ENCODE data around the gene RPS3. TPM values are rescaled to one million over a fixed set of nuclear protein-coding genes. Genes with fewer than 3 reads are reported as not detected.

RPS3 gene
- total and polyA plus RNA-seq, 2 of the 13 experiments (the other 11 are each of a cell fraction or from before 2014, with no cell fraction given), result 2,143 to 3,616 TPM

- Histone ChIP-seq H2AFZ (ENCODE audit: low read length) (no peak overlapping the region), H3K27ac (ENCODE audit: extremely low read length, insufficient read depth, low read length) (no peak overlapping the region), H3K36me3 (replicated peaks in 1 of 2; ENCODE audit: control insufficient read depth in 1 of 2, insufficient read depth in 2 of 2, low read length in 2 of 2) (no peaks in the 10 kb centered on the region), H3K4me3 (replicated peaks in 1 of 3; ENCODE audit: insufficient read depth in 1 of 3, low read depth in 2 of 3, low read length in 3 of 3) (peak overlapping the region in 1 of 3 experiments; percentile 31; a peak in 1 of 6 replicates), H3K4me2 (ENCODE audit: low read depth, low read length) (peak overlapping the region; percentile 58), H3K27me3 (ENCODE audit: control insufficient read depth in 1 of 2, insufficient read depth in 2 of 2, low read length in 2 of 2) (peaks cover 4% of the 10 kb centered on the region in 2 experiments; a peak in 4 of 5 replicates), H4K20me1 (ENCODE audit: insufficient read depth, low read length) (no peaks in the 10 kb centered on the region), H3K79me2 (ENCODE audit: insufficient read depth, low read length) (no peaks in the 10 kb centered on the region), H3K9ac (ENCODE audit: insufficient read depth, low read depth, low read length) (0 out of 2 replicates have a peak overlapping the region, but pooled peaks have one; percentile 6), H3K4me1 (ENCODE audit: insufficient read depth, low read length) (peaks cover 53% of the 10 kb centered on the region), H3K9me3 (ENCODE audit: low read length) (no peaks in the 10 kb centered on the region)
- WGBS (ENCODE audit: low lambda C conversion rate), result 25% methylated on average over 6 of the region's 7 CpGs
- POLR2A ChIA-PET, result interaction anchor here (0.9 to 1.2 kb wide), 4 partner anchors 9 to 40 kb away, joined by 3 to 8 read pairs (median 4); no protein-coding TSS in a partner anchor
- no TSS peak for BruUV-seq (replicated peaks)
- ATAC-seq (peak; percentile 79), FAIRE-seq (no peak), DNase-seq (ENCODE audit: low spot score) (peak; percentile 60)
- in situ Hi-C loops (cut with HindIII; ENCODE audit: extremely low pct_ligation_motif_present, low pct_unique_long_range_greater_than_20kb) (loop anchor here (5.0 kb wide), 2 partner anchors 54 to 99 kb away; no protein-coding TSS in a partner anchor), intact Hi-C loops (cut with micrococcal nuclease; ENCODE audit: unreplicated experiment) (loop anchor here (2.0 to 5.0 kb wide), 2 partner anchors 28 to 39 kb away; no protein-coding TSS in a partner anchor)
- CTCF ChIA-PET (ENCODE audit: low intra/inter-chr PET ratio, low total read pairs), result no interaction called here
- TF ChIP-seq NFYB (CRISPR knock-in tag; IDR thresholded peaks at IDR 0.05) (no peak), FOXK2 (IDR thresholded peaks at IDR 0.05) (no peak), SRF (IDR thresholded peaks at IDR 0.05; ENCODE audit: low read depth, low read length) (no peak), PRDM10 (CRISPR knock-in tag; IDR thresholded peaks at IDR 0.05; ENCODE audit: low read depth) (no peak), ARNT2 (CRISPR knock-in tag; IDR thresholded peaks at IDR 0.05; ENCODE audit: low read depth) (no peak), PAWR (CRISPR knock-in tag; IDR thresholded peaks at IDR 0.05; ENCODE audit: borderline replicate concordance) (no peak), SP4 (CRISPR knock-in tag; IDR thresholded peaks at IDR 0.05) (0 out of 2 replicates have a peak, but pooled peaks have one; percentile 16), ZNF549 (CRISPR knock-in tag; IDR thresholded peaks at IDR 0.05) (no peak), KDM5A (IDR thresholded peaks at IDR 0.05; ENCODE audit: borderline replicate concordance, low read length) (no peak), ZFP90 (CRISPR knock-in tag; IDR thresholded peaks at IDR 0.05; ENCODE audit: borderline replicate concordance) (no peak), ZNF841 (CRISPR knock-in tag; IDR thresholded peaks at IDR 0.05; ENCODE audit: borderline replicate concordance) (no peak), ZFP36L1 (CRISPR knock-in tag; IDR thresholded peaks at IDR 0.05) (no peak), ZNF382 (CRISPR knock-in tag; IDR thresholded peaks at IDR 0.05; ENCODE audit: borderline replicate concordance) (no peak), ZNF615 (CRISPR knock-in tag; IDR thresholded peaks at IDR 0.05; ENCODE audit: borderline replicate concordance) (no peak), ZFAT (CRISPR knock-in tag; conservative IDR thresholded peaks at IDR 0.05) (no peak)
- TF ChIP-seq, protein P1, sequence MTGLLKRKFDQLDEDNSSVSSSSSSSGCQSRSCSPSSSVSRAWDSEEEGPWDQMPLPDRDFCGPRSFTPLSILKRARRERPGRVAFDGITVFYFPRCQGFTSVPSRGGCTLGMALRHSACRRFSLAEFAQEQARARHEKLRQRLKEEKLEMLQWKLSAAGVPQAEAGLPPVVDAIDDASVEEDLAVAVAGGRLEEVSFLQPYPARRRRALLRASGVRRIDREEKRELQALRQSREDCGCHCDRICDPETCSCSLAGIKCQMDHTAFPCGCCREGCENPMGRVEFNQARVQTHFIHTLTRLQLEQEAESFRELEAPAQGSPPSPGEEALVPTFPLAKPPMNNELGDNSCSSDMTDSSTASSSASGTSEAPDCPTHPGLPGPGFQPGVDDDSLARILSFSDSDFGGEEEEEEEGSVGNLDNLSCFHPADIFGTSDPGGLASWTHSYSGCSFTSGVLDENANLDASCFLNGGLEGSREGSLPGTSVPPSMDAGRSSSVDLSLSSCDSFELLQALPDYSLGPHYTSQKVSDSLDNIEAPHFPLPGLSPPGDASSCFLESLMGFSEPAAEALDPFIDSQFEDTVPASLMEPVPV (CRISPR knock-in tag; IDR thresholded peaks at IDR 0.05), result no peak
- TF ChIP-seq, protein P2, sequence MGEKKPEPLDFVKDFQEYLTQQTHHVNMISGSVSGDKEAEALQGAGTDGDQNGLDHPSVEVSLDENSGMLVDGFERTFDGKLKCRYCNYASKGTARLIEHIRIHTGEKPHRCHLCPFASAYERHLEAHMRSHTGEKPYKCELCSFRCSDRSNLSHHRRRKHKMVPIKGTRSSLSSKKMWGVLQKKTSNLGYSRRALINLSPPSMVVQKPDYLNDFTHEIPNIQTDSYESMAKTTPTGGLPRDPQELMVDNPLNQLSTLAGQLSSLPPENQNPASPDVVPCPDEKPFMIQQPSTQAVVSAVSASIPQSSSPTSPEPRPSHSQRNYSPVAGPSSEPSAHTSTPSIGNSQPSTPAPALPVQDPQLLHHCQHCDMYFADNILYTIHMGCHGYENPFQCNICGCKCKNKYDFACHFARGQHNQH (CRISPR knock-in tag; IDR thresholded peaks at IDR 0.05), result no peak
- TF ChIP-seq, protein P3, sequence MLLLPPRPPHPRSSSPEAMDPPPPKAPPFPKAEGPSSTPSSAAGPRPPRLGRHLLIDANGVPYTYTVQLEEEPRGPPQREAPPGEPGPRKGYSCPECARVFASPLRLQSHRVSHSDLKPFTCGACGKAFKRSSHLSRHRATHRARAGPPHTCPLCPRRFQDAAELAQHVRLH (CRISPR knock-in tag; IDR thresholded peaks at IDR 0.05; ENCODE audit: borderline replicate concordance, low read depth), result no peak
Measured at GRCh38 chr11:75380716-75381420, 18.4 kb upstream of the RPS3 start.

Data from HepG2 (cell line).